Measurements from ENCODE around the gene MRGPRE. TPM values are rescaled to one million over a fixed set of nuclear protein-coding genes. Genes with fewer than 3 reads are reported as not detected.

MRGPRE gene
- total RNA-seq, 2 donors from 2014 or later = not detected

- DNase-seq (ENCODE audit: low spot score) = no peak
- no peak for TF ChIP-seq CTCF (IDR thresholded peaks at IDR 0.05)
- H3K27ac ChIP-seq = no peak within 1 kb of the TSS
- no peak within 1 kb of the TSS for H3K4me3 ChIP-seq
- no peak for ATAC-seq (ENCODE audit: insufficient number of reproducible peaks, low FRiP score, low read depth)
- H3K4me1 ChIP-seq (ENCODE audit: control insufficient read depth in 1 of 2, low read depth in 2 of 2) = no peaks in the 10 kb centered on the region
- H3K27me3 ChIP-seq (replicated peaks; ENCODE audit: insufficient read depth) = no peaks in the 10 kb centered on the region
- H3K36me3 ChIP-seq = no peaks in the 10 kb centered on the region
- no peaks in the 10 kb centered on the region for H3K9me3 ChIP-seq
These were observed 13.5 kb downstream of the MRGPRE start, which contains the start of gene MRGPRG for GRCh38 chr11:3218483-3219280. TSS of gene MRGPRG (minus strand) at chr11:3218813. CDS start at chr11:3218813, 0 bp downstream.

- no peak for DNase-seq (ENCODE audit: low spot score)
- no peaks in the 10 kb centered on the region for H3K4me1 ChIP-seq (ENCODE audit: control insufficient read depth in 1 of 2, low read depth in 2 of 2)
- TF ChIP-seq CTCF (IDR thresholded peaks at IDR 0.05) = no peak
- H3K36me3 ChIP-seq = no peaks in the 10 kb centered on the region
- no peaks in the 10 kb centered on the region for H3K27me3 ChIP-seq (replicated peaks; ENCODE audit: insufficient read depth)
- no peak for ATAC-seq (ENCODE audit: insufficient number of reproducible peaks, low FRiP score, low read depth)
- H3K27ac ChIP-seq = no peak overlapping the region
- H3K4me3 ChIP-seq = no peak overlapping the region
- no peaks in the 10 kb centered on the region for H3K9me3 ChIP-seq
These were observed 14.3 kb downstream of the MRGPRE start for GRCh38 chr11:3217818-3218482.

GRCh38 chr11:3216027-3216525, 16.1 kb downstream of the MRGPRE start:
- H3K9me3 ChIP-seq = peaks cover 7% of the 10 kb centered on the region
- H3K4me1 ChIP-seq (ENCODE audit: control insufficient read depth in 1 of 2, low read depth in 2 of 2) = no peaks in the 10 kb centered on the region
- no peak overlapping the region for H3K27ac ChIP-seq
- TF ChIP-seq CTCF (IDR thresholded peaks at IDR 0.05) = no peak
- H3K36me3 ChIP-seq = no peaks in the 10 kb centered on the region
- DNase-seq (ENCODE audit: low spot score) (no peak), ATAC-seq (ENCODE audit: insufficient number of reproducible peaks, low FRiP score, low read depth) (no peak)
- no peaks in the 10 kb centered on the region for H3K27me3 ChIP-seq (replicated peaks; ENCODE audit: insufficient read depth)
- no peak overlapping the region for H3K4me3 ChIP-seq

GRCh38 chr11:3215346-3216026, 16.7 kb downstream of the MRGPRE start:
- no peak overlapping the region for H3K27ac ChIP-seq
- ATAC-seq (ENCODE audit: insufficient number of reproducible peaks, low FRiP score, low read depth) (no peak), DNase-seq (ENCODE audit: low spot score) (no peak)
- H3K4me1 ChIP-seq (ENCODE audit: control insufficient read depth in 1 of 2, low read depth in 2 of 2) = no peaks in the 10 kb centered on the region
- H3K27me3 ChIP-seq (replicated peaks; ENCODE audit: insufficient read depth) = no peaks in the 10 kb centered on the region
- no peak overlapping the region for H3K4me3 ChIP-seq
- no peak for TF ChIP-seq CTCF (IDR thresholded peaks at IDR 0.05)
- no peaks in the 10 kb centered on the region for H3K36me3 ChIP-seq
- H3K9me3 ChIP-seq = peaks cover 7% of the 10 kb centered on the region

- TF ChIP-seq CTCF (IDR thresholded peaks at IDR 0.05) = no peak
- no peaks in the 10 kb centered on the region for H3K27me3 ChIP-seq (replicated peaks; ENCODE audit: insufficient read depth)
These were observed 17.9 kb downstream of the MRGPRE start for GRCh38 chr11:3214420-3214699.

More at GRCh38 chr11:3214420-3214699, 17.9 kb downstream of the MRGPRE start:
- no peak for DNase-seq (ENCODE audit: low spot score)
- Histone ChIP-seq H3K9me3 (peaks cover 7% of the 10 kb centered on the region), H3K4me3 (no peak overlapping the region), H3K36me3 (no peaks in the 10 kb centered on the region), H3K4me1 (ENCODE audit: control insufficient read depth in 1 of 2, low read depth in 2 of 2) (no peaks in the 10 kb centered on the region), H3K27ac (no peak overlapping the region)
- ATAC-seq (ENCODE audit: insufficient number of reproducible peaks, low FRiP score, low read depth) = no peak
